Esophagus (tissue), 2 donors: ENCODE data around the gene ADAMTS3. TPM values are rescaled to one million over a fixed set of nuclear protein-coding genes. Genes with fewer than 3 reads are reported as not detected.

Experiments
- H3K27ac ChIP-seq, 2 donors: one replicate each; pipeline ENCODE4 v1.5.1; 2013; ENCODE audit warnings: low read depth in 2 of 2, mild to moderate bottlenecking in 2 of 2, inconsistent platforms in 1 of 2, low read length in 1 of 2, moderate library complexity in 1 of 2
- H3K27me3 ChIP-seq, 2 donors: one replicate each; pipeline ENCODE4 v1.6.1; 2013; ENCODE audit warnings: low read length in 2 of 2, control low read depth in 1 of 2, mild to moderate bottlenecking in 1 of 2; ENCODE audit not compliant: insufficient read depth in 2 of 2, control insufficient read depth in 1 of 2
- H3K36me3 ChIP-seq, 2 donors: one replicate each; pipeline ENCODE4 v1.6.1; 2013; ENCODE audit warnings: low read length in 1 of 2; ENCODE audit not compliant: control insufficient read depth in 2 of 2, insufficient read depth in 2 of 2
- H3K4me1 ChIP-seq, 2 donors: one replicate each; pipeline ENCODE4 v1.6.1; 2013; ENCODE audit warnings: low read length in 1 of 2; ENCODE audit not compliant: control insufficient read depth in 2 of 2, insufficient read depth in 2 of 2
- H3K4me3 ChIP-seq, 2 donors: one replicate each; pipeline ENCODE4 v1.5.1; 2013; ENCODE audit warnings: low read length in 2 of 2, mild to moderate bottlenecking in 2 of 2, low read depth in 1 of 2, moderate library complexity in 1 of 2
- H3K9me3 ChIP-seq, 2 donors: one replicate each; pipeline ENCODE4 v1.6.1; 2013; ENCODE audit warnings: mild to moderate bottlenecking in 2 of 2, low read depth in 1 of 2, low read length in 1 of 2, moderate library complexity in 1 of 2; ENCODE audit not compliant: control insufficient read depth in 2 of 2, insufficient read depth in 1 of 2
- WGBS, 2 donors: extraction: QIAGEN DNeasy Blood & Tissue Kit; methylation state at CpG; one replicate each; pipeline ENCODE4 v1.1.7; 2013; 5-methylcytosine and 5-hydroxymethylcytosine counted together
- polyA plus RNA-seq, 2 donors: library from polyadenylated mRNA; stranded (reverse); fragments of 200-250 nt; gene quantifications; one replicate each; pipeline ENCODE4 v1.2.3, GENCODE V29; 2013
- donor health status: healthy with polysubstance abuse.
- donor health status: Bipolar disorder and iron deficiency.

ADAMTS3 gene
- polyA plus RNA-seq, 2 donors: 0.04 to 0.14 TPM

GRCh38 chr4:72529148-72529822 is 39.7 kb downstream of the ADAMTS3 start:
- no peaks in the 10 kb centered on the region for H3K4me1 ChIP-seq
- H3K36me3 ChIP-seq: no peaks in the 10 kb centered on the region
- H3K4me3 ChIP-seq: no peak overlapping the region
- H3K9me3 ChIP-seq: no peaks in the 10 kb centered on the region
- no peak overlapping the region for H3K27ac ChIP-seq
- 95 to 96% methylated on average over 3 of the region's 3 CpGs for WGBS, 2 donors
- H3K27me3 ChIP-seq: no peaks in the 10 kb centered on the region

GRCh38 chr4:72527038-72527646 is 41.9 kb downstream of the ADAMTS3 start:
- no peaks in the 10 kb centered on the region for H3K36me3 ChIP-seq
- H3K4me3 ChIP-seq: no peak overlapping the region
- H3K27ac ChIP-seq: no peak overlapping the region
- no peaks in the 10 kb centered on the region for H3K4me1 ChIP-seq
- WGBS, 2 donors: 65 to 71% methylated on average over 2 of the region's 2 CpGs
- no peaks in the 10 kb centered on the region for H3K9me3 ChIP-seq
- H3K27me3 ChIP-seq: no peaks in the 10 kb centered on the region

GRCh38 chr4:72525938-72526337 is 43.1 kb downstream of the ADAMTS3 start:
- Histone ChIP-seq H3K36me3 (no peaks in the 10 kb centered on the region), H3K27me3 (no peaks in the 10 kb centered on the region), H3K4me1 (no peaks in the 10 kb centered on the region), H3K9me3 (no peaks in the 10 kb centered on the region), H3K27ac (no peak overlapping the region), H3K4me3 (no peak overlapping the region)
- WGBS, 2 donors: 3 to 6% methylated on average over 2 of the region's 2 CpGs

DNA sequence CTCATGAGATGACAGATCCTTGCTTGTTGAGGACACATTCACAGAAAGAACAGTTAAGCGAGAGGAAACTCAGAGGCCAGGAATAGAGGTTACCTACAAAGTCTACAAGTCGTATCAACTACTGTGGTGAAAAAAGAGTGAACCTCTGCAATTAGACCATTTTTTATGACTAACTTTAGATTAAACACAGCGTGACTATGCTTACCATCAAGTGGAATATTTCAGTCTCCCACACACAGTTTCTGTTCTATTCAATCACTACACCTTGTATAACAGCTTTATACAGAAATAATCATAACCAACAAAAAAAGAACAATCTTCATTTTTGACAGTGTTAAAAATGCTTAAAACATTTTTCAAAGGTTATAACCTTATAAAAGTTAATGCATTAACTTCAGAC is 46.6 kb downstream of the ADAMTS3 start:
- Histone ChIP-seq H3K4me1 (no peaks in the 10 kb centered on the region), H3K36me3 (no peaks in the 10 kb centered on the region), H3K27me3 (no peaks in the 10 kb centered on the region), H3K27ac (no peak overlapping the region), H3K9me3 (no peaks in the 10 kb centered on the region), H3K4me3 (no peak overlapping the region)
- 82 to 86% methylated on average over 3 of the region's 3 CpGs for WGBS, 2 donors

- WGBS, 2 donors: 79 to 80% methylated on average over 2 of the region's 2 CpGs
- H3K4me1 ChIP-seq: no peaks in the 10 kb centered on the region
- no peaks in the 10 kb centered on the region for H3K36me3 ChIP-seq
- H3K9me3 ChIP-seq: no peaks in the 10 kb centered on the region
- no peak overlapping the region for H3K4me3 ChIP-seq
- H3K27ac ChIP-seq: no peak overlapping the region
- H3K27me3 ChIP-seq: no peaks in the 10 kb centered on the region
These were observed 55.8 kb downstream of the ADAMTS3 start for GRCh38 chr4:72513227-72513626.

DNA sequence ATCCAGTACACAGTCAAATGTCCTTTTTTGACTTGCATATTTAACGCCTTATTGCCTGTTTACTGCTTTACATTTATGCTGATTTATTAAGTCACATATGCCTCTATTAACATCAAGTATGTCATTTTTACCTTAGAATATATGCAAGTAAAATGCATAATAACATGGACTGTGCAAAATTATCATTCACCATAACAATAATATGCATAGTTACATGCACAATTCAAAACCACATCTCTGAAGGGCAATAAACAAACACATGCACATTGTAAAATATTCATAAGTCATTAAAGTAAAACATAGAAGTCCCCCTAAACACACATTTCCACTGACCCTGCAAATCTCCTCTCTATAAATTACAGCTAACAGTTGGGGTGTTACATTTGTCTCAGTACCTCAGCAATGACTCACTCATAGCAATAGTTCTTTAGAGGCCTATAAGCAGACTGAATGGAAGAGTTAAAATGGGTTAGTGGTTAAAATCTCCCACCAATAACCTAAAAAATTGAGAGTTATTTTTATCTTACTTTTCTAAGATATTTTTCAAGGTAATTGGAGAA is 61.1 kb downstream of the ADAMTS3 start:
- H3K27me3 ChIP-seq: no peaks in the 10 kb centered on the region

GRCh38 chr4:72507167-72507566 is 61.9 kb downstream of the ADAMTS3 start:
- Histone ChIP-seq H3K36me3 (no peaks in the 10 kb centered on the region), H3K4me1 (no peaks in the 10 kb centered on the region), H3K9me3 (no peaks in the 10 kb centered on the region), H3K27me3 (no peaks in the 10 kb centered on the region), H3K4me3 (no peak overlapping the region), H3K27ac (no peak overlapping the region)
- WGBS, 2 donors: 72 to 82% methylated on average over 2 of the region's 2 CpGs

More for the DNA sequence above, 61.1 kb downstream of the ADAMTS3 start:
- WGBS, 2 donors: 88 to 89% methylated on average over 1 of the region's 1 CpG
- Histone ChIP-seq H3K4me3 (no peak overlapping the region), H3K36me3 (no peaks in the 10 kb centered on the region), H3K27ac (no peak overlapping the region), H3K4me1 (no peaks in the 10 kb centered on the region), H3K9me3 (no peaks in the 10 kb centered on the region)

DNA sequence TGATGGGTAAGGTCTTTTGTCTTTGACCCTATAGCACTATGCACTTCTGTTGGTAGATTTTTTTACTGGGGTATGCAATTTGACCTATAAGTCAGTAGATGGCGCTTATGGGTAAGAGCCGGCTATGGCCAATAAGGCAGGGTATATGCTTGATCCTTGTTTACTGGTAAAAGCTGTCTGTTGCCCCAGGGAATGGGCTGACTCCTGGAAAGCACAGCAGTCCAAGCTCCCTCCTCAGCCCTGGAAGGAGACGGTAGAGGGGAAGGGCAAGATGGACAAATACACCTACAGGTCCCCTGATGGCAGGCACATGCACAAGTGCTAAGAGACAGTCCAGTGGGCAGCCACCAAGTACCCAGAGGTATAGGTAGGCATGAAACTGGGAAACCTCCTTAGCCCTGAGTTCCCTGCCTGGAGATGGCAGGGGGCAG is 63.7 kb downstream of the ADAMTS3 start:
- no peaks in the 10 kb centered on the region for H3K4me1 ChIP-seq
- H3K36me3 ChIP-seq: no peaks in the 10 kb centered on the region
- WGBS, 2 donors: 4 to 12% methylated on average over 3 of the region's 3 CpGs
- no peak overlapping the region for H3K4me3 ChIP-seq
- H3K27me3 ChIP-seq: no peaks in the 10 kb centered on the region
- H3K9me3 ChIP-seq: no peaks in the 10 kb centered on the region
- H3K27ac ChIP-seq: no peak overlapping the region

DNA sequence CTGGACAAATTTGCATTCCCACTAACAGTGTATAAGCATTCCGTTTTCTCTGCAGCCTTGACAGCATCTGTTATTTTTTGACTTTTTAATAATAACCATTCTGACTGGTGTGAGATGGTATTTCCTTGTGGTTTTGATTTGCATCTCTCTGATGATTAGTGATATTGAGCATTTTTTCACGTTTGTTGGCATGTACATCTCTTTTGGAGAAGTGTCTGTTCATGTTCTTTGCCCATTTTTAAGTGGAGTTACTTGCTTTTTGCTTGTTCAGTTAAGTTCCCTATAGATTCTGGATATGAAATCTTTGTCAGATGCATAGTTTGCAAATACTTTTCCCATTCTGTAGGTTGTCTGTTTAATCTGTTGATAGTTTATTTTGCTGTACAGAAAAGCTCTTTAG is 68.8 kb downstream of the ADAMTS3 start:
- Histone ChIP-seq H3K4me3 (no peak overlapping the region), H3K27me3 (no peaks in the 10 kb centered on the region), H3K27ac (no peak overlapping the region), H3K36me3 (no peaks in the 10 kb centered on the region), H3K4me1 (no peaks in the 10 kb centered on the region), H3K9me3 (no peaks in the 10 kb centered on the region)
- WGBS, 2 donors: 68 to 76% methylated on average over 2 of the region's 2 CpGs

GRCh38 chr4:72496119-72496518 is 72.9 kb downstream of the ADAMTS3 start:
- H3K27ac ChIP-seq: no peak overlapping the region
- H3K4me3 ChIP-seq: no peak overlapping the region
- WGBS, 2 donors: 45 to 56% methylated on average over 1 of the region's 1 CpG
- H3K9me3 ChIP-seq: no peaks in the 10 kb centered on the region
- H3K4me1 ChIP-seq: no peaks in the 10 kb centered on the region
- H3K27me3 ChIP-seq: no peaks in the 10 kb centered on the region
- H3K36me3 ChIP-seq: no peaks in the 10 kb centered on the region
